ENCODE data around the gene RNF168. TPM values are rescaled to one million over a fixed set of nuclear protein-coding genes. Genes with fewer than 3 reads are reported as not detected.
"Not testable (repeated sequence)": the region's sequence is repeated elsewhere in the genome, so short reads cannot be mapped to it uniquely, and the experiment has no call there.

Gene RNF168
- total RNA-seq, 3 donors from 2014 or later, result 20.9 to 22.4 (median 21.8) TPM

DNA sequence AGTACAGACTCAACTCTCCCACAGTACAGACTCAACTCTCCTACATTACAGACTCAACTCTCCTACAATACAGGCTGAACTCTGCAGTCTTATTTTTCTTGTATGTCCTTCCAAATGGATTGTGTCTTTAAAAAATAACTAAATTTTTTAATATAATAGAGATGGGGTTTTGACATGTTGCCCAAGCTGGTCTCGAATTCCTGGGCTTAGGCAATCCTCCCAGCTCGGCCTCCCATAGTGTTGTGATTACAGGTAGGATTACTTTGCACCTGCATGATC lies 40.2 kb downstream of the RNF168 start:
- no peak for DNase-seq
- Mint-ChIP-seq H3K36me3 (ENCODE audit: insufficient read depth) (peaks cover 8% of the 10 kb centered on the region), H3K9me3 (peaks cover 8% of the 10 kb centered on the region), H3K4me1 (ENCODE audit: low read depth) (peaks cover 5% of the 10 kb centered on the region), H3K27me3 (ENCODE audit: low read depth) (no peaks in the 10 kb centered on the region), H3K4me3 (no peak overlapping the region)
- ATAC-seq, result no peak

DNA sequence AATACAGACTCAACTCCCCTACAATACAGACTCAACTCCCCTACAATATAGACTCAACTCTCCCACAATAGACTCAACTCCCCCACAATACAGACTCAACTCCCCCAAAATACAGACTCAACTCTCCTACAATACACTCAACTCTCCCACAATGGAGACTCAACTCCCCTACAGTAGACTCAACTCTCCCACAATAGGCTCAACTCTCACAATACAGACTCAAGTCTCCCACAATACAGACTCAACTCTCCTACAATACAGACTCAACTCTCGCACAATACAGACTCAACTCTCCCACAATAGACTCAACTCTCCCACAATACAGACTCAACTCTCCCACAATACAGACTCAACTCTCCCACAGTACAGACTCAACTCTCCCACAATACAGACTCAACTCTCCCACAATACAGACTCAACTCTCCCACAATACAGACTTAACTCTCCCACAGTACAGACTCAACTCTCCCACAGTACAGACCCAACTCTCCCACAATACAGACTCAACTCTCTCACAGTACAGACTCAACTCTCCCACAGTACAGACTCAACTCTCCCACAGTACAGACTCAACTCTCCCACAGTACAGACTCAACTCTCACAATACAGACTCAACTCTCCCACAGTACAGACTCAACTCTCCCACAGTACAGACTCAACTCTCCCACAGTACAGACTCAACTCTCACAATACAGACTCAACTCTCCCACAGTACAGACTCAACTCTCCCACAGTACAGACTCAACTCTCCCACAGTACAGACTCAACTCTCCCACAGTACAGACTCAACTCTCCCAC lies 40.7 kb downstream of the RNF168 start:
- H3K4me1 Mint-ChIP-seq (ENCODE audit: low read depth), result not testable (repeated sequence)

DNA sequence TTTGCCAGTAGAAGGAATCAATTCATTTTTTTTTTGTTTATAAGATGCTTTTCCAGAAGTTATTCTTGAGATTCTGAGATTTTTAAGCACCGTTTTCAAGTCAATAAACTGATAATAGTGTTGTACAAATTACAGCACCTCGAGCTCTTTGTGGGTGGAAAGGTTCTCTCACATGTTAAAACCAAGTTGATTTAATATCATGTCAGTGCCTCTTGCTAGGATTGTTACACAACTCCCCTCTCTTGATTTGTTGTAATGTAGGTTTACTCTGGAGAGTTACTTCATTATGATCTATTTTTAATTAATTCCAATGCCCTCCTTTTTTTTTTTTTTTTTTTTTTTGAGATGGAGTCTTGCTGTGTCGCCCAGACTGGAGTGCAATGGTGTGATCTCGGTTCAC lies 45.5 kb downstream of the RNF168 start:
- Mint-ChIP-seq H3K4me3 (no peak overlapping the region), H3K36me3 (ENCODE audit: insufficient read depth) (peaks cover 6% of the 10 kb centered on the region), H3K4me1 (ENCODE audit: low read depth) (peaks cover 12% of the 10 kb centered on the region), H3K27me3 (ENCODE audit: low read depth) (no peaks in the 10 kb centered on the region), H3K9me3 (peaks cover 4% of the 10 kb centered on the region)
- DNase-seq, result no peak
- no peak for ATAC-seq

More for the DNA sequence above, 40.7 kb downstream of the RNF168 start:
- H3K4me3 Mint-ChIP-seq; H3K27me3 Mint-ChIP-seq (ENCODE audit: low read depth); DNase-seq; H3K36me3 Mint-ChIP-seq (ENCODE audit: insufficient read depth); H3K9me3 Mint-ChIP-seq; ATAC-seq: not testable (repeated sequence)

DNA sequence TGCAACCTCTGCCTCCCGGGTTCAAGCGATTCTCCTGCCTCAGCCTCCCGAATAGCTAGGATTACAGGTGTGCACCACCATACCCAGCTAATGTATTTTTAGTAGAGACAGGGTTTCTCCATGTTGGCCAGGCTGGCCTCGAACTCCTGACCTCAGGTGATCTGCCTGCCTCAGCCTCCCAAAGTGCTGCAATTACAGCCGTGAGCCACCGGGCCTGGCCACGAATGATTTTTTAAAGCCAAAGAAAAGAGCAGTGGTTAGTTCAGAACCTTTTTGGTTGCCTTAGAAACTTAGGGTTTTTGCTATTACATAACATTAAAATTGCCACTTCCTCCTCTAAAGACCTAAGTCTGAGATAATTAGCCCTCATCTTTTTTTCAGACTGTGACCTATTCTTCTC lies 46.1 kb downstream of the RNF168 start:
- ATAC-seq; H3K36me3 Mint-ChIP-seq (ENCODE audit: insufficient read depth); H3K9me3 Mint-ChIP-seq; DNase-seq; H3K27me3 Mint-ChIP-seq (ENCODE audit: low read depth); H3K4me3 Mint-ChIP-seq: not testable (repeated sequence)
- peaks cover 12% of the 10 kb centered on the region for H3K4me1 Mint-ChIP-seq (ENCODE audit: low read depth)

DNA sequence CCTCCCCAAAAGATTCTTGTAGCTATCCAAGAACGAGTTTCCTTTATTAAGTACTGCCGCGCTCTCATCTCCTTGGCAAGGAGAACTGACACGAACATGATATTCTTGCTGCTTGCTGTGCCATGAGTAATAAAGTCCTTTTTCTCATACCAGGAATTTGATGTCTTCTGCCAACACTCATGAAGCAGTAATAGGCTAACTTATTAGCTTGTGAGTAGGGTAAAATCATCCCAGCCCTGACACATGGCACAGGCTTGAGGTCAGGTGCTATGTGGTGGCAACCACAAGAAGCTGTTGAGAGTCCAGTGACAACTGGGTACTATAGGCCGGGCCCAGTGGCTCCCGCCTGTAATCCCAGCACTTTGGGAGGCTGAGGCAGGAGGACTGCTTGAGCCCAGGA lies 48.6 kb downstream of the RNF168 start:
- H3K4me1 Mint-ChIP-seq (ENCODE audit: low read depth), result peaks cover 9% of the 10 kb centered on the region
- H3K27me3 Mint-ChIP-seq (ENCODE audit: low read depth), result no peaks in the 10 kb centered on the region
- H3K36me3 Mint-ChIP-seq (ENCODE audit: insufficient read depth), result peaks cover 6% of the 10 kb centered on the region
- ATAC-seq (no peak), DNase-seq (no peak)
- H3K4me3 Mint-ChIP-seq, result no peak overlapping the region
- H3K9me3 Mint-ChIP-seq, result no peaks in the 10 kb centered on the region

DNA sequence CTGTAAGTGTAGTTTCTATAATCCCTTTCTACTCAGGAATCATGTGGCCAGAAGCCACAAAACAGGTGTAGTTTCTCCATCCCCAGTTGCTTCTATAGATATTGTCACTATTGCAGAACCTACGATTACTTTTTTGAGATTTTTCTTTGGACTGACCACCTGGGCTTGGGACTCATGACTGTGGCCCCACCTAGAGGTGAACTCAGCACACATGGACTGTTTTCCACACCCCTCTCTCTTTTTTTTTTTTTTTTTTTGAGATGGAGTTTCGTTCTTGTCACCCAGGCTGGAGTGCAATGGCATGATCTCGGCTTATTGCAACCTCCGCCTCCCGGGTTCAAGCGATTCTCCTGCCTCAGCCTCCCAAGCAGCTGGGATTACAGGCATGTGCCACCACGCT lies 58.2 kb downstream of the RNF168 start:
- H3K4me3 Mint-ChIP-seq; H3K27me3 Mint-ChIP-seq (ENCODE audit: low read depth); H3K36me3 Mint-ChIP-seq (ENCODE audit: insufficient read depth); H3K4me1 Mint-ChIP-seq (ENCODE audit: low read depth); DNase-seq; ATAC-seq; H3K9me3 Mint-ChIP-seq: not testable (repeated sequence)

DNA sequence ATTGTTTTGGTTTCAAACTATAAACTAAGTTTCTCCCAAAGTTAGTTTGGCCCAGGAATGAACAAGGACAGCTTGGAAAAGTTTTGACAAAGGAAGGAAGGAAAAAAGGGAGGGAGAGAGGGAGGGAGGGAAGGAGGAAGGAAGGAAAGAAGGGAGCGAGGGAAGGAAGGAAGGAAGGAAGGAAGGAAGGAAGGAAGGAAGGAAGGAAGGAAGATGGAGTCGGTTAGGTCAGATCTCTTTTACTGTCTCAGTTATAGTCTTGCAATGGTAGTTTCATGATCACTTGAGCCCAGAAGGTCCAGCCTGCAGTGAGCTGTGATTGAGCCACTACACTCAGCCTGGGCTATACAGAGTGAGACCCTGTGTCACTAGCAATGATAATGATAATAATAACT lies 59.1 kb downstream of the RNF168 start:
- no peaks in the 10 kb centered on the region for H3K9me3 Mint-ChIP-seq
- H3K4me1 Mint-ChIP-seq (ENCODE audit: low read depth), result peaks cover 5% of the 10 kb centered on the region

DNA sequence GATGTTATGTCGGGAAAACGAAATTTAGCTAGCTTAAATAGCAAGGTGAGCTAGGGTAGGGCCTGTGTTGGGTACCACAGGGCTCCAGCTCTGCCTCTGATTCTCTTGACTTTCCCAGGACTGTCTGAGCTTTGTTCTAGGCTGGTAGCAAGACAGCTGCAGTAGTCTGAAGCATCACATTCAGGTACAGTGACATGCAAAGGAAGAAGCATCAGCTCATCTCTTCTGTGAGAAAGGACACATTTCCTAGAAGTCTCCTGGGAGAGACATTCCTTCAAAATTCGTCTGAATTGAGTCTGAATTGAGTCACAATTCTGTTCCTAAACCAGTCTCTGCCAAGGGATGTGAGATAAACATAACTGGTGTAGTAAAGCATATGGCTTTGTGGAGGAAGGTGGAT lies 62.9 kb downstream of the RNF168 start:
- H3K36me3 Mint-ChIP-seq (ENCODE audit: insufficient read depth), result no peaks in the 10 kb centered on the region
- DNase-seq, result no peak
- no peaks in the 10 kb centered on the region for H3K27me3 Mint-ChIP-seq (ENCODE audit: low read depth)
- no peaks in the 10 kb centered on the region for H3K9me3 Mint-ChIP-seq
- no peak for ATAC-seq
- H3K4me1 Mint-ChIP-seq (ENCODE audit: low read depth), result peaks cover 5% of the 10 kb centered on the region
- no peak overlapping the region for H3K4me3 Mint-ChIP-seq

More for the DNA sequence above, 59.1 kb downstream of the RNF168 start:
- no peaks in the 10 kb centered on the region for H3K36me3 Mint-ChIP-seq (ENCODE audit: insufficient read depth)
- no peaks in the 10 kb centered on the region for H3K27me3 Mint-ChIP-seq (ENCODE audit: low read depth)
- DNase-seq, result no peak
- no peak overlapping the region for H3K4me3 Mint-ChIP-seq
- no peak for ATAC-seq

DNA sequence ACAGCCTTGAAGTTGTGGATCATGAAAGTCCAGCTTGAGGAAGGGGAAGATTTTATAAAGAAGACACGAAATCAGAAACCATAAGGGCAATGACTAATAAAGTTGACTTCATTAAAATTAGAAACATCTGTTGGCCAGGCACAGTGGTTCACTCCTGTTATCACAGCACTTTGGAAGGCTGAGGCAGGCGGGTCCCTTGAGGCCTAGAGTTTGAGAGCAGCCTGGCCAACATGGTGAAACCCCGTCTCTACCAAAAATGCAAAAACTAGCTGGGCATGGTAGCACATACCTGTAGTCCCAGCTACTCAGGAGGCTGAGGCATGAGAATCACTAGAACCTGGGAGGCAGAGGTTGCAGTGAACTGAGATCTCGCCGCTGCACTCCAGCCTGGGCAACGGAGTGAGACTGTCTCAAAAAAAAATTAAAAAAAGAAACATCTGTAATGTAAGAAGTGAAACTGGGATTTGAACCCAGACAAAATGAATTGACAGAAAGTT lies 63.5 kb downstream of the RNF168 start:
- Mint-ChIP-seq H3K4me3 (no peak overlapping the region), H3K9me3 (no peaks in the 10 kb centered on the region), H3K4me1 (ENCODE audit: low read depth) (peaks cover 5% of the 10 kb centered on the region), H3K36me3 (ENCODE audit: insufficient read depth) (no peaks in the 10 kb centered on the region), H3K27me3 (ENCODE audit: low read depth) (no peaks in the 10 kb centered on the region)
- ATAC-seq, result no peak
- DNase-seq, result no peak

DNA sequence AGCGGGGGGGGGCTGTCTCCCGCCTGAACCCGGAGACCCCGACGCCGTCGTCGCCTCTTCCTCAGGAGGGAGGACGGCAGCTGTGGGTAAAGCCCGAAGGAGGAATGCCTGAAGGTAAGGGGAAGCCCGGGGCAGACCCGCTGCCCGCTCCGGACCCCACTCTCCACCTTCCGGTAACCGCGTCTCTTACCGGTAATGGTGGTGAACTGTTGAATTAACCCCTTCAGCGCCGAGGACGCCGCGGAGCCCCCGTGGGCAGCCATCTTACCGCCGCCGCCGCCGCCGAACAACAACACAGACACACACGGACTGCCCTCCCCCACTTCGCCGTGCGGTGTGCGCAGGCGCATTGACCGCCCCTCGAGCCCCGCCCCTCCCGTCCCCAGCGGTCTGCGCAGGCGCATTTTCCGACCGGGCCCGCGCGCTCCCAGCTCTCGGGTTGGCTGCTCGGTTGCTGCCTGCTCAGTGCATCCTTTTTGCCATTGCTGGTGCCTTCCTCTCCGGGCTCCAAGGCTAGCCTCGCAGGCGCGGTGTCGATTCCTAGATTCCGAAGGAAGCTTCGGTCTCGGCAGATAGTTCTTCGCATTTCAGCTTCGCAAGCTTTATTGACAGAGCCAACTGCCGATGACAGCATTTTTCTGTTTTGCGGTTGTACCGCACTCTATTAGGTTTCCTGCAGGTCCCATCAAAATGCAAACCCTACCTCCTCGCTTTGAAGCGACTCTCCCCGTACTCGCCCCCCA lies 71.3 kb downstream of the RNF168 start, which contains the start of gene UBXN7:
Gene UBXN7 (minus strand): TSS at position 291 of the 743 bp plus-strand sequence. CDS start 28 bp downstream, at position 263.
- H3K9me3 Mint-ChIP-seq, result no peaks in the 10 kb centered on the region
- peak; percentile 88 to 92 for ATAC-seq
- peak; percentile 96 for DNase-seq

DNA sequence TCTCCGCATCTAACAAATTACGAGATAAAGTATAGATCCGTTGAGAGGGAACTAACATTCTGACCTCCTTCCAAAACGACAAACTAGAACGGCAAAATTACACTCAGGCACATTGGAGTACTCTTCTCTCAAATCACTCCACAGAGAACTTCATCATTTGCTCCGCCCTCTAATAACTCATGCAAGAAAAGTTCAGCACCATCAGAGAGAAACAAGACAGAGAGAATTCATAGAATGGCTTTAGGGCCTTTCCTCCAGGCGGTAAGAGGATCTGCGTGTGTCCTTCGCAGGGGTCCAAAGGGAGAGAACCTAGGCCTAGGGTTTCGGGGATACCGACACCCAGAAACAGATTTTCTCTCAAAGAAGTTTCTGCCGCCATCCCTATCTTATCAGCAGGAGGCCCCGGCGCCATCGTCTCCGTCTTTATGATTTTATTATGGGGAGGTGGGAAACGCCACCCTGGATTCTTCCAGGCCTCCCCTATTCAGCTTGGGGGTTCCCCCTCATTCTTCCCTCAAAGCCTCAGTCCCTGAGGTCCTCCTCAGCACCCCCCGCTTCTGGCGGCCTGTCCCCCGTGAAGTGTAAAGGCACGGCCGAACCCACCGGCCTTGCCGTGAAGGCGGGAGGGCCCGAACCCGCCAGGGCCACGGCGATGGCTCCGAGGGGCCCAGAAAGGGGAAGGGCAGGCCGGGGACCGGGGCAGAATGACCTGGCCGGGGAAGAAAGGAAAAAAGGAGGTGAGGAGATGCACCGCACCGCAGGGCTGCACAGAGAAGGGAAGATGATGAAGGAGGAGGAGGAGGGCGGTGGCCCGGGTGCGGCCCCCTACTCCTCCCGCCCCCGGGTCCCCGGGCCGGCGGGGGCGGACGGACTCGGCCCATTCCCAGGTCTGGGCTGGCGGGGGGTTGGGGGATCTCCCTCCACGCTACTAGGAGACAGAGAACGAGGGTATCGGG lies 72.1 kb downstream of the RNF168 start:
- H3K9me3 Mint-ChIP-seq, result no peaks in the 10 kb centered on the region
- H3K4me1 Mint-ChIP-seq (ENCODE audit: low read depth), result peaks cover 18% of the 10 kb centered on the region
- no peak for DNase-seq
- H3K36me3 Mint-ChIP-seq (ENCODE audit: insufficient read depth), result peaks cover 6% of the 10 kb centered on the region
- no peaks in the 10 kb centered on the region for H3K27me3 Mint-ChIP-seq (ENCODE audit: low read depth)
- ATAC-seq, result peak; percentile 30 to 34
- H3K4me3 Mint-ChIP-seq, result peak overlapping the region; percentile 97

More for the DNA sequence above, 71.3 kb downstream of the RNF168 start, which contains the start of gene UBXN7:
- H3K4me1 Mint-ChIP-seq (ENCODE audit: low read depth), result peaks cover 16% of the 10 kb centered on the region
- no peaks in the 10 kb centered on the region for H3K27me3 Mint-ChIP-seq (ENCODE audit: low read depth)
- H3K36me3 Mint-ChIP-seq (ENCODE audit: insufficient read depth), result peaks cover 2% of the 10 kb centered on the region
- H3K4me3 Mint-ChIP-seq, result peak within 1 kb of the TSS; percentile 97

DNA sequence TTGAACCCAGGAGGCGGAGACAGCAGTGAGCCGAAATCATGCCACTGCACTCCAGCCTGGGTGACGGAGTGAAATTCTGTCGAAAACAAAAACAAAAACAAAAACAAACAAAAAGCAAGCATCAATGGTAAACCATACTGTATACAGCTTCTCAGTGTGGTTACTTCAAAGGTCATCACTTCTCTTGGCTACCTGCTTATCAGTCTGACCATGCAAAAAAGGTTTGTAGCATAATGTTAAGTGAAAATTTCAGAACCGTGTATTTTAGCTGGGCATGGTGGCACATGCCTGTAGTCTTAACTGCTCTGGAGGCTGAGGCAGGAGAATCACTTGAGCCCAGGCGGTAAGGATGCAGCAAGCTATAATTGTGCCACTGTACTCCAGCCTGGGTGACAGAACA lies 75.5 kb downstream of the RNF168 start:
- no peak for ATAC-seq
- Mint-ChIP-seq H3K9me3 (no peaks in the 10 kb centered on the region), H3K4me1 (ENCODE audit: low read depth) (peaks cover 28% of the 10 kb centered on the region)

DNA sequence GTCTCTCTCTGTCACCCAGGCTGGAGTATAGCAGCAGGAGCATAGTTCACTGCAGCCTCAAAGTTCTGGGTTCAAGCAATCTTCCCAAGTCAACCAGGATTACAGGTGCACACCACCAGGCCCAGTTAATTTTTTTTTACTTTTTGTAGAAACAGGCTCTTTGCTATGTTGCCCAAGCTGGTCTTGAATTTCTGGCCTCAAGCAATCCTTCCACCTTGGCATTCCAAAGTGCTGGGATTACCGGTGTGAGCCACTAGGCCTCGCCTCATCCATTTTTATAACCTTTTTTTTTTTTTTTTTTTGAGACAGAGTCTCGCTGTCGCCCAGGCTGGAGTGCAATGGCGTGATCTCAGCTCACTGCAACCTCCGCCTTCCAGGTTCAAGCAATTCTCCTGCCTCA lies 79.1 kb downstream of the RNF168 start:
- not testable (repeated sequence) for H3K27me3 Mint-ChIP-seq (ENCODE audit: low read depth); DNase-seq; H3K9me3 Mint-ChIP-seq; ATAC-seq; H3K4me3 Mint-ChIP-seq; H3K36me3 Mint-ChIP-seq (ENCODE audit: insufficient read depth)
- H3K4me1 Mint-ChIP-seq (ENCODE audit: low read depth), result peaks cover 40% of the 10 kb centered on the region

More for the DNA sequence above, 75.5 kb downstream of the RNF168 start:
- DNase-seq, result no peak
- Mint-ChIP-seq H3K27me3 (ENCODE audit: low read depth) (no peaks in the 10 kb centered on the region), H3K36me3 (ENCODE audit: insufficient read depth) (peaks cover 6% of the 10 kb centered on the region), H3K4me3 (no peak overlapping the region)
